Measurements from ENCODE around the gene RNASE4. TPM values are rescaled to one million over a fixed set of nuclear protein-coding genes. Genes with fewer than 3 reads are reported as not detected.

The RNASE4 gene
- total RNA-seq, 1 experiment from 2014 or later, result not detected

GRCh38 chr14:20671597-20672283 is 12.6 kb upstream of the RNASE4 start:
- Histone ChIP-seq H3K18ac (ENCODE audit: insufficient read length, low read depth, low read length) (no peak overlapping the region), H2BK120ac (ENCODE audit: low read depth, low read length, poor library complexity, severe bottlenecking) (no peak overlapping the region), H3K4me1 (ENCODE audit: insufficient read depth, low read length) (peaks cover 2% of the 10 kb centered on the region; the same call in 1 of the 2 replicates), H3K4ac (ENCODE audit: low read depth, low read length) (no peak overlapping the region), H3K79me1 (ENCODE audit: insufficient read depth, low read depth, low read length, poor library complexity, severe bottlenecking) (no peaks in the 10 kb centered on the region), H3K79me2 (ENCODE audit: insufficient read depth, low read length) (no peaks in the 10 kb centered on the region), H4K20me1 (ENCODE audit: control insufficient read depth, insufficient read depth, insufficient read length) (peaks cover 3% of the 10 kb centered on the region), H2AK5ac (ENCODE audit: insufficient read length, low read length) (no peak overlapping the region), H3K14ac (ENCODE audit: insufficient read depth, low read length) (no peak overlapping the region), H4K5ac (ENCODE audit: insufficient read length, low read depth, low read length) (no peak overlapping the region), H3K27ac (ENCODE audit: insufficient read length, low read depth, low read length) (no peak overlapping the region), H3K56ac (ENCODE audit: insufficient read length, low read depth, low read length) (no peak overlapping the region), H4K8ac (replicated peaks; ENCODE audit: insufficient read length, low read depth, low read length) (no peak overlapping the region), H2AFZ (ENCODE audit: low read length) (no peak overlapping the region), H3K9ac (ENCODE audit: extremely low read depth, insufficient read length, low read length) (no peak overlapping the region), H2BK15ac (ENCODE audit: low read depth, low read length) (no peak overlapping the region), H2BK5ac (ENCODE audit: insufficient read length, low read length) (no peak overlapping the region), H3K4me2 (ENCODE audit: insufficient read depth, insufficient read length, low read length) (no peak overlapping the region), H2BK20ac (ENCODE audit: low read depth, low read length, poor library complexity, severe bottlenecking) (no peak overlapping the region), H3K23me2 (ENCODE audit: insufficient read length, low read depth, low read length, poor library complexity, severe bottlenecking) (no peaks in the 10 kb centered on the region), H3K23ac (ENCODE audit: insufficient read length, low read depth, low read length) (no peak overlapping the region), H3K27me3 (ENCODE audit: insufficient read depth, low read length) (no peaks in the 10 kb centered on the region), H2BK12ac (ENCODE audit: insufficient read length, low read depth, low read length) (no peak overlapping the region), H3T11ph (ENCODE audit: low read length) (no peak overlapping the region), H3K9me3 (ENCODE audit: control insufficient read depth, low read depth, low read length) (no peaks in the 10 kb centered on the region), H4K91ac (ENCODE audit: insufficient read length, low read depth, low read length) (no peak overlapping the region)
- peaks cover 9 to 14% of the 10 kb centered on the region in 2 experiments for H3K4me1 Mint-ChIP-seq
- H3K27ac Mint-ChIP-seq, result no peak overlapping the region
- no CpG with 5 or more reads among the region's 4 CpGs for WGBS (ENCODE audit: extremely low coverage, insufficient read length, low lambda C conversion rate)
- TF ChIP-seq, protein P1, sequence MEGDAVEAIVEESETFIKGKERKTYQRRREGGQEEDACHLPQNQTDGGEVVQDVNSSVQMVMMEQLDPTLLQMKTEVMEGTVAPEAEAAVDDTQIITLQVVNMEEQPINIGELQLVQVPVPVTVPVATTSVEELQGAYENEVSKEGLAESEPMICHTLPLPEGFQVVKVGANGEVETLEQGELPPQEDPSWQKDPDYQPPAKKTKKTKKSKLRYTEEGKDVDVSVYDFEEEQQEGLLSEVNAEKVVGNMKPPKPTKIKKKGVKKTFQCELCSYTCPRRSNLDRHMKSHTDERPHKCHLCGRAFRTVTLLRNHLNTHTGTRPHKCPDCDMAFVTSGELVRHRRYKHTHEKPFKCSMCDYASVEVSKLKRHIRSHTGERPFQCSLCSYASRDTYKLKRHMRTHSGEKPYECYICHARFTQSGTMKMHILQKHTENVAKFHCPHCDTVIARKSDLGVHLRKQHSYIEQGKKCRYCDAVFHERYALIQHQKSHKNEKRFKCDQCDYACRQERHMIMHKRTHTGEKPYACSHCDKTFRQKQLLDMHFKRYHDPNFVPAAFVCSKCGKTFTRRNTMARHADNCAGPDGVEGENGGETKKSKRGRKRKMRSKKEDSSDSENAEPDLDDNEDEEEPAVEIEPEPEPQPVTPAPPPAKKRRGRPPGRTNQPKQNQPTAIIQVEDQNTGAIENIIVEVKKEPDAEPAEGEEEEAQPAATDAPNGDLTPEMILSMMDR (conservative IDR thresholded peaks at IDR 0.05), result no peak
- peaks cover 15% of the 10 kb centered on the region for H3K27me3 Mint-ChIP-seq (ENCODE audit: low read depth)
- no peak overlapping the region for H3K4me3 Mint-ChIP-seq
- no peaks in the 10 kb centered on the region for H3K36me3 Mint-ChIP-seq (ENCODE audit: insufficient read depth in 1 of 3, low read depth in 3 of 3)
- no peak for DNase-seq
- no peaks in the 10 kb centered on the region for H3K9me3 Mint-ChIP-seq
